Karpas-422 (cell line): ENCODE data around the gene NAA38. TPM values are rescaled to one million over a fixed set of nuclear protein-coding genes. Genes with fewer than 3 reads are reported as not detected.
A peak's percentile ranks its signal among the peaks of the same experiment; 100 is the strongest.

Experiments used
- DNase-seq: peaks from one replicate; pipeline ENCODE4 v3.0.0-alpha.2; 2015
- H2AFZ ChIP-seq: fragments of 200-600 bp; sonication (generic); 2 replicates; pipeline ENCODE4 v1.6.1; 2014; ENCODE audit warnings: antibody characterized with exemption, low read length, mixed read lengths
- H3K27ac ChIP-seq: fragments of 200-600 bp; sonication (generic); 2 replicates; pipeline ENCODE4 v1.5.1; 2014; ENCODE audit warnings: mild to moderate bottlenecking, low read length, moderate library complexity
- H3K27me3 ChIP-seq: fragments of 200-600 bp; sonication (generic); 2 replicates; pipeline ENCODE4 v1.6.1; 2014; ENCODE audit warnings: low read length, mixed read lengths
- H3K36me3 ChIP-seq: fragments of 200-600 bp; sonication (generic); 2 replicates; pipeline ENCODE4 v1.6.1; 2014; ENCODE audit warnings: low read length, mixed read lengths; ENCODE audit not compliant: insufficient read depth
- H3K4me1 ChIP-seq: fragments of 200-600 bp; sonication (generic); 2 replicates; pipeline ENCODE4 v1.6.1; 2014; ENCODE audit warnings: mild to moderate bottlenecking, low read length, mixed read lengths
- H3K4me2 ChIP-seq: fragments of 200-600 bp; sonication (generic); 2 replicates; pipeline ENCODE4 v1.6.1; 2014; ENCODE audit warnings: low read length, low read depth, mild to moderate bottlenecking; ENCODE audit not compliant: poor library complexity, severe bottlenecking
- H3K4me3 ChIP-seq: fragments of 200-600 bp; sonication (generic); 2 replicates; pipeline ENCODE4 v1.5.1; 2014; ENCODE audit warnings: mild to moderate bottlenecking, antibody characterized with exemption, low read length, mixed read lengths
- H3K79me2 ChIP-seq: fragments of 200-600 bp; sonication (generic); 2 replicates; pipeline ENCODE4 v1.6.1; 2014; ENCODE audit warnings: mild to moderate bottlenecking, low read length, mixed read lengths
- H3K9ac ChIP-seq: fragments of 200-600 bp; sonication (generic); 2 replicates; pipeline ENCODE4 v1.6.0; 2014; ENCODE audit warnings: low read length
- H3K9me2 ChIP-seq: fragments of 200-600 bp; sonication (generic), shearing (Covaris generic); replicated peaks from 2 replicates; pipeline ENCODE4 v1.6.0; 2014; ENCODE audit warnings: mild to moderate bottlenecking, low read length, moderate library complexity; ENCODE audit not compliant: insufficient read depth
- H3K9me3 ChIP-seq: fragments of 300-700, 200-600 bp; sonication (generic); 2 replicates; pipeline ENCODE4 v1.6.1; 2014; ENCODE audit warnings: low read length, mixed read lengths
- H4K20me1 ChIP-seq: fragments of 200-600 bp; sonication (generic); 2 replicates; pipeline ENCODE4 v1.6.1; 2014; ENCODE audit warnings: mild to moderate bottlenecking, antibody characterized with exemption, low read length, low read depth; ENCODE audit not compliant: insufficient read depth
- total RNA-seq: library from RNA; depleted of rRNA; stranded (reverse); fragments of >200 nt; shearing (Covaris generic); gene quantifications from 2 replicates; pipeline ENCODE4 v1.2.3, GENCODE V29; 2014; ENCODE audit warnings: low replicate concordance

NAA38 gene
- total RNA-seq, 1 experiment from 2014 or later = 321 TPM

- peak overlapping the region; percentile 99 for H3K4me2 ChIP-seq
- no peaks in the 10 kb centered on the region for H3K9me3 ChIP-seq
- peak overlapping the region; percentile 97 for H3K9ac ChIP-seq
- no peaks in the 10 kb centered on the region for H3K27me3 ChIP-seq
- H3K4me3 ChIP-seq = peak overlapping the region; percentile 91; the same call in 1 of the 2 replicates
- H3K36me3 ChIP-seq = peaks cover 11% of the 10 kb centered on the region; the same call in 1 of the 2 replicates
- DNase-seq = peak; percentile 82
- no peaks in the 10 kb centered on the region for H3K9me2 ChIP-seq
- peak overlapping the region; percentile 99 for H3K27ac ChIP-seq
- H3K79me2 ChIP-seq = peaks cover 53% of the 10 kb centered on the region
- peaks cover 31% of the 10 kb centered on the region; the same call in 1 of the 2 replicates for H4K20me1 ChIP-seq
- H3K4me1 ChIP-seq = peaks cover 71% of the 10 kb centered on the region
- no peak overlapping the region for H2AFZ ChIP-seq
Measured at GRCh38 chr17:7884581-7885366, 27.4 kb upstream of the NAA38 start.

- peaks cover 23% of the 10 kb centered on the region; the same call in 1 of the 2 replicates for H4K20me1 ChIP-seq
- H2AFZ ChIP-seq = 0 out of 2 replicates have a peak overlapping the region, but pooled peaks have one; percentile 31
- peak overlapping the region; percentile 84 for H3K9ac ChIP-seq
- peak overlapping the region; percentile 61 for H3K4me3 ChIP-seq
- no peaks in the 10 kb centered on the region for H3K9me3 ChIP-seq
- peak overlapping the region; percentile 88 for H3K4me2 ChIP-seq
- peaks cover 44% of the 10 kb centered on the region for H3K79me2 ChIP-seq
- H3K27ac ChIP-seq = peak overlapping the region; percentile 99
- peaks cover 76% of the 10 kb centered on the region for H3K4me1 ChIP-seq
- H3K27me3 ChIP-seq = no peaks in the 10 kb centered on the region
- H3K36me3 ChIP-seq = peaks cover 7% of the 10 kb centered on the region; the same call in 1 of the 2 replicates
- no peaks in the 10 kb centered on the region for H3K9me2 ChIP-seq
- peak; percentile 91 for DNase-seq
Measured at GRCh38 chr17:7883781-7884386, 26.5 kb upstream of the NAA38 start.

- peaks cover 67% of the 10 kb centered on the region for H3K4me1 ChIP-seq
- peak overlapping the region; percentile 61 for H3K4me3 ChIP-seq
- no peaks in the 10 kb centered on the region for H3K9me3 ChIP-seq
- H2AFZ ChIP-seq = no peak overlapping the region
- peaks cover 11% of the 10 kb centered on the region; the same call in 1 of the 2 replicates for H4K20me1 ChIP-seq
- peaks cover 32% of the 10 kb centered on the region for H3K79me2 ChIP-seq
- H3K27ac ChIP-seq = peak overlapping the region; percentile 99
- peak overlapping the region; percentile 84 for H3K9ac ChIP-seq
- H3K4me2 ChIP-seq = peak overlapping the region; percentile 88
- peaks cover 3% of the 10 kb centered on the region; the same call in 1 of the 2 replicates for H3K36me3 ChIP-seq
- no peaks in the 10 kb centered on the region for H3K9me2 ChIP-seq
- DNase-seq = peak; percentile 59
- no peaks in the 10 kb centered on the region for H3K27me3 ChIP-seq
Measured at GRCh38 chr17:7882629-7883028, 25.3 kb upstream of the NAA38 start.

GRCh38 chr17:7882068-7882467, 24.7 kb upstream of the NAA38 start:
- H3K9me2 ChIP-seq = no peaks in the 10 kb centered on the region
- DNase-seq = peak; percentile 93
- peak overlapping the region; percentile 99 for H3K27ac ChIP-seq
- H3K4me2 ChIP-seq = peak overlapping the region; percentile 88
- no peak overlapping the region for H2AFZ ChIP-seq
- H3K4me1 ChIP-seq = peaks cover 65% of the 10 kb centered on the region
- H3K36me3 ChIP-seq = peaks cover 6% of the 10 kb centered on the region; the same call in 1 of the 2 replicates
- peak overlapping the region; percentile 61 for H3K4me3 ChIP-seq
- peak overlapping the region; percentile 84 for H3K9ac ChIP-seq
- no peaks in the 10 kb centered on the region for H3K27me3 ChIP-seq
- H4K20me1 ChIP-seq = peaks cover 10% of the 10 kb centered on the region; the same call in 1 of the 2 replicates
- H3K79me2 ChIP-seq = peaks cover 29% of the 10 kb centered on the region
- H3K9me3 ChIP-seq = no peaks in the 10 kb centered on the region

- Histone ChIP-seq H3K9me3 (no peaks in the 10 kb centered on the region), H2AFZ (no peak overlapping the region), H3K9ac (peak overlapping the region; percentile 84), H3K36me3 (peaks cover 6% of the 10 kb centered on the region; the same call in 1 of the 2 replicates), H3K27ac (peak overlapping the region; percentile 99), H3K9me2 (no peaks in the 10 kb centered on the region), H3K79me2 (peaks cover 23% of the 10 kb centered on the region), H3K27me3 (no peaks in the 10 kb centered on the region), H3K4me3 (peak overlapping the region; percentile 61), H4K20me1 (peaks cover 4% of the 10 kb centered on the region; the same call in 1 of the 2 replicates), H3K4me2 (peak overlapping the region; percentile 88), H3K4me1 (peaks cover 65% of the 10 kb centered on the region)
- DNase-seq = no peak
Measured at GRCh38 chr17:7881276-7882054, 24.1 kb upstream of the NAA38 start.

- Histone ChIP-seq H4K20me1 (no peaks in the 10 kb centered on the region), H3K27me3 (no peaks in the 10 kb centered on the region), H3K9me2 (no peaks in the 10 kb centered on the region), H3K4me1 (peaks cover 64% of the 10 kb centered on the region), H3K4me2 (peak overlapping the region; percentile 88), H3K9ac (peak overlapping the region; percentile 84), H2AFZ (no peak overlapping the region), H3K79me2 (peaks cover 11% of the 10 kb centered on the region), H3K27ac (peak overlapping the region; percentile 99), H3K9me3 (no peaks in the 10 kb centered on the region), H3K36me3 (peaks cover 11% of the 10 kb centered on the region; the same call in 1 of the 2 replicates), H3K4me3 (peak overlapping the region; percentile 61)
- no peak for DNase-seq
Measured at GRCh38 chr17:7880076-7880868, 22.9 kb upstream of the NAA38 start.

GRCh38 chr17:7878234-7878633, 20.9 kb upstream of the NAA38 start:
- no peaks in the 10 kb centered on the region for H3K9me3 ChIP-seq
- H3K4me3 ChIP-seq = no peak overlapping the region
- no peak overlapping the region for H3K27ac ChIP-seq
- H3K36me3 ChIP-seq = peaks cover 11% of the 10 kb centered on the region; the same call in 1 of the 2 replicates
- no peak overlapping the region for H2AFZ ChIP-seq
- H3K79me2 ChIP-seq = peaks cover 10% of the 10 kb centered on the region
- no peak overlapping the region for H3K4me2 ChIP-seq
- H3K9me2 ChIP-seq = no peaks in the 10 kb centered on the region
- H3K27me3 ChIP-seq = no peaks in the 10 kb centered on the region
- no peaks in the 10 kb centered on the region for H4K20me1 ChIP-seq
- no peak overlapping the region for H3K9ac ChIP-seq
- no peak for DNase-seq
- H3K4me1 ChIP-seq = peaks cover 55% of the 10 kb centered on the region
